Stimulated activated CD4-positive, alpha-beta T cell treated with anti-CD3 and anti-CD28 coated beads, TNF-alpha, amount 100 ng/mL, for 24 hours (primary cell): ENCODE data around the gene PCARE.

Source experiments
- DNase-seq, 3 experiments: peaks; one replicate each; pipeline ENCODE4 v3.0.0-alpha.2; 2020; ENCODE audit warnings: low read depth in 3 of 3

PCARE gene

GRCh38 chr2:29063646-29064345 is 10.5 kb downstream of the PCARE start:
- no peak for DNase-seq

DNA sequence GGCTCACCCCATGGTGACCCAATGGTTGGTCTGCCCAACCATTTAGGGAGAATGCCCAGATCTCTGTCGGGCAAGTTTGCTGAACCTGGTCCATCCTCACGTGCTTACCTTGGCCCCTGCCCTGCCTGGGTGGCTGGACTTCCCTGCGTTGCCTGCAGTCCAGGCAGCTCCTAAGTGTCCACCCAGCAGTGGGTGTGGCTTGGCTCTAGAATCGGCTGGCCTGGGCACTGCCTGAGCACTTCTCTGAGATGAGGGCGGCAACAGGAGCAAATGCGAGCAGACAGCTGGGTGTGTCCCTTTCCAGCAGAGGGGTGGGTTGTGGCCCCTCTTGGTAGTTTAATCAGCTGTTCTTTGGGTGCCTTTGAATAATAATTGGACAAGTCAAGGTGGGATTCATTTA is 11.3 kb downstream of the PCARE start:
- no peak for DNase-seq

- no peak for DNase-seq
Measured at GRCh38 chr2:29062371-29062770, 12.0 kb downstream of the PCARE start.

GRCh38 chr2:29061616-29062015 is 12.7 kb downstream of the PCARE start:
- DNase-seq, result no peak

DNA sequence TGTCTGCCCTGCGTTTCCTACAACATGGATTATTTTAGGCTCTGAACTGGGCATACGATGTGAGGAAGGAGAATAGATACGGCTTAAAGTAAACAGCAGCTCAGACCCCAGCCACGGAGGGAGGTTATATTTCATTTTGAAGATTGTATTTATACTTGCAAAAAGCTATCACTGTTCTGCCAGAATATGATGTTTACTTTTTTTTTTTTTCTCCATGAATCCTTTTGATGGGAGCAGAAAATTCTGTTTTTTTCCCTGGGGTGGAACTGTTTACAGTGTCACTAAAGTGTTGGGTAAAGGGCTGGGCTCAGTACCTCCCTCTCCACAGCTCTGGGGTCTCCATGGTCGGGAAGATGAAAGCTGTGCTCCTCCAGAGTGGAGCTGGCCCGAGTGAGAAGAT is 13.1 kb downstream of the PCARE start:
- no peak for DNase-seq

DNA sequence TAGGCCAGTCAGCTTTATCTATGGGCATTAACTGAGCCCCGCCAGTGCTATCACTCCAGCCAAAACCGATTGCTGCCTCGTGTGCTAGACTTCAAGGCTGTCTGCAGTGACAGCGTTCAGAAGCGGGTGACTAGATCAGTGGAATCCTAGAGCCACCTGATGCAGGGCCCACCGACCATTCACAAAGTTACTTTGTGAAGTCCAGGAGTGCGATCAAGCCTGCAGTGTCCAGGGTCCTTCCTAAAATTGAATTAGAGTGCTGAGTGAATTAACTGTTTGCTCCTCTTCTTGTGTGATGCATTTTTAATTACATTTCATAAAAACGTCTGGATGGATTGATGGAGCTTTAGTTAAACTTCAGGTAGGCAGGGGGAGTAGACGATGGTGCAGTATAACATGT is 13.9 kb downstream of the PCARE start:
- DNase-seq, result no peak

GRCh38 chr2:29059624-29060023 is 14.7 kb downstream of the PCARE start:
- no peak for DNase-seq

- DNase-seq, result no peak
Measured at GRCh38 chr2:29057006-29057405, 17.3 kb downstream of the PCARE start.

DNA sequence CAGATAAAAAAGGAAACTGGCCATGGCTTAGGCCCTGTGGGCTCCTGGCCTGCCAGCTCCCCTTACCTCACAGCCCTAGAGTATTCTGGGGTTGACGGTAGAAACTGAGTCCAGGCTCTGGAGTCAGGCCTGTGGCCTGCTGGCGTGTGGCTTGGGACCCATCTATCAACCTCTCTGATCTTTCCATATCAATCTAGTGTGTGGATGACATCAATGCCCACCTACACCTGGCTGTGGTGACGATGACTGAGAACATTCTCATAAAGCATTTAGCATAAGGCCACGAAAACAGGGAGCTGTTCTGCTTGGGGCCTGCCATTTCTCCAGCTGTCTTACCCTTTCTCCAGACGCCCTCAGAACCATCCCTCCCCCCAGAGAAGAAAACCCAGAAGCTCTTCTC is 17.9 kb downstream of the PCARE start:
- no peak for DNase-seq

- no peak for DNase-seq
Measured at GRCh38 chr2:29055601-29056000, 18.7 kb downstream of the PCARE start.

- no peak for DNase-seq
Measured at GRCh38 chr2:29054430-29054829, 19.9 kb downstream of the PCARE start.

- no peak for DNase-seq
Measured at GRCh38 chr2:29053670-29054400, 20.5 kb downstream of the PCARE start.

GRCh38 chr2:29053223-29053622 is 21.1 kb downstream of the PCARE start:
- DNase-seq, result no peak

DNA sequence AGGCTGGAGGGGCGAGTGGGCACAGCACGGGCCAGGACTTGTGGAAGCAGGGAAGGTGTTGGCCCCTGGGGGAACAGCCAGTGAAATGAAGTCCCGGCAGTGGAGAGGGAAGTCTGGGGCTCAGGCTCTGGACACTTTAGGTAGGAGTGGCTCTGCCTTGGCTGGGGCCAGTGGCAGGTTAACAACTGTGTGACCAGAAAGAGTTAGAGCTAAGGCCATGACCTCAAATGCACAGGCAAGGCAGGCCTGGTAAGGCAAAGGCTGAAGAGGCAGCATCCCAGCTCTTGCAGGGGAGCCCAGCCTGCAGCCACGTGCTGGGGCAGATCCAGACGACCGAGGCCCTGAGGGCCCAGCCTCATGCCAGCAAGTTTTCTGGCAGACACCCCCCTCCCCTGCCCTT is 21.5 kb downstream of the PCARE start:
- no peak for DNase-seq

GRCh38 chr2:29051730-29052129 is 22.6 kb downstream of the PCARE start:
- no peak for DNase-seq

DNA sequence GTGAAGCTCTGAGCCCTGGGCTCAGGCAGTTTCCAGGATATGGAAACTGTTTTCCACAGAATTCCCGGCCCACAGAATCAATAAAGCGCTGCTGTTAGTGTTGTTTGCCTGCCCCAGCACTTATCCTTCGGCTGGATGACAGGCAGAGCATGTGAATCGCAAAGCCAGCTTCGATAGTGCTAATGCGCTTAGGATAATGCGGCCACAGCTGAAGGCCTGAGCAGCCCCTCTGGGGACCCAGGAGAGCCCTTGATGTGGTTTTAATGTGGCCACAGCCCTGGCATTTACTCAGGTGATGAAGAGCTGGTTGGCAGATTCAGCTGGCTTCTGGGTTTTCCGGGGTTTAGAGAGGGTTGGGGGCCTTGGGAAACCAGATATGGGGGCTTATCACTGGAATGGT is 23.7 kb downstream of the PCARE start:
- DNase-seq, result no peak

- DNase-seq, result no peak
Measured at GRCh38 chr2:29047083-29047845, 27.1 kb downstream of the PCARE start.

DNA sequence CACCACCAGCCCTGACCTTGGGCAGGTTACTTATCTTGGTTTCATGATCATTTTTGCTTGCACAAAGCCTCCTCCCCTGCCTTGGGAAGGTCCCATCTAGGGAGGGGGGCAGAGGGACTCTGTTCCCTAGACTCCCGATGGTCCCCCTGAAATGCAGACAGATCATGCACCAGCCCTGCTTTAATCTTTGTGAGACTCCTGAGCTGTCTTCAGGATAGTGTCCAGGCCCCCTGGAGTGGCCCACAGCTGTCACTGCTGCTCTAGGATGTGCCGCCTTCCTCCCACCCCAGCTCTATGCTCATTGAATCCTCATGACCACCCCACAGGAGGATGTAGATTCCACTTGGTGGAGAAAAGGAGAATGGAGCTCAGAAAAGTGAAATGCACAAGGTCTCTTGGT is 28.0 kb downstream of the PCARE start:
- DNase-seq, result no peak

- DNase-seq, result no peak
Measured at GRCh38 chr2:29044459-29044858, 29.9 kb downstream of the PCARE start.

GRCh38 chr2:29042561-29043075 is 31.7 kb downstream of the PCARE start:
- no peak for DNase-seq

DNA sequence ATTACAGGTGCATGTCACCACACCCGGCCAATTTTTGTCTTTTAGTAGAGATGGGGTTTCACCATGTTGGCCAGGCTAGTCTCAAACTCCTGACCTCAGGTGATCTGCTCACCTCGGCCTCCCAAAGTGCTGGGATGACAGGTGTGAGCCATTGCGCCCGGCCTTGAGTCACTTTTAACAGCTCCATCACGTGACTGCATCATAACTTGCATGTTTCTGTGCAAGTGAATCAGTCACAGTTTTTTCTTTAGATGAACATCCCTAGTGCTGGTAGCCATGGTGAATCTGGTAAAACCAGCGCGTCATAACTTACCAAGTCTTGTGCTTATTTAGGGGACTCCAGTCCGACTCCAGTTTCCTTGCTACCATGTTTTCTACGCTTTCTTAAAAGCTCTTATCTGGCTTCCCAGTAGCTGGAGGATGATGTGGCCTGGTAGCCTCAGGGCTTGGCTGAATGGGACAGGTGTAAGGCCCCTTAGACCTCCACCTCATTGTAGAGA is 33.1 kb downstream of the PCARE start:
- no peak for DNase-seq

GRCh38 chr2:29040552-29040951 is 33.8 kb downstream of the PCARE start:
- DNase-seq, result no peak
